ENCODE data around the gene JOSD1.

Gene JOSD1

DNA sequence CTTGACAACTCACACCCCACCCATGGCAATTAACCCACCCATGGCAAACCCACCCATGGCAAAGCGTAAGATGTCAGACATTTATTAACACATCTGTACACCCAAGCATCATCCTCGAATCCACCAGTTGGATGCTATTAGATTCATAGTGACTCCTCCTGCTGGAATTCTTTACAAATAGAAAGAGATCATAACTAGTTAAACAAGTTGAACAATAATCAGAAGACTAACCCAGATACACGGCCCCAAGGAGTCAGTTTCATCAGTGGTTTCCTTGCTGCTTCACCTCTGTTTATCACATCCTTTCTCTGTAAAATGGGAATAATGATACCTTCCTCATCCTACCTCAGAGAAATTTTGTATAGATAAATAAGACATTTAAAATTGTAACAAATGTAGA, 10.1 kb upstream of the JOSD1 start:
- no peak for DNase-seq

GRCh38 chr22:38710351-38710750, 9.6 kb upstream of the JOSD1 start:
- DNase-seq = no peak

- no peak for DNase-seq
Measured at GRCh38 chr22:38709306-38709705, 8.6 kb upstream of the JOSD1 start.

GRCh38 chr22:38707984-38708383, 7.2 kb upstream of the JOSD1 start:
- DNase-seq = no peak

- DNase-seq = no peak
Measured at GRCh38 chr22:38707346-38707745, 6.6 kb upstream of the JOSD1 start.

DNA sequence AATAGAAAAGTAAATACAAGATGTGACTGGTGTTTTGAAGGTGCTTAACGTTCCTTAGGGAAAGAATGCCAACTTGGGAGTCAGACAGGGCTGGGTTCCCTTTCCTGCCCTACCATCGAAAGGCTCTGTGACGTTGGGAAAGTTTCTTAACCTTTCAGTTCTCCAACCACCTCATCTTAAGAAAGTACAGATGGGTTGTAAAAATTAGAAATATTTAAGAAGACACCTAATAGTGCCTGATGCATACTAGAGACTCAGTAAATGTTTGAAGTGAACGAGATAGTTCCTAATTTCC, 6.1 kb upstream of the JOSD1 start:
- DNase-seq = no peak

- DNase-seq = peak; percentile 34
Measured at GRCh38 chr22:38706101-38706900, 5.6 kb upstream of the JOSD1 start.

GRCh38 chr22:38705235-38706100, 4.7 kb upstream of the JOSD1 start, which contains the start of gene GTPBP1:
Gene GTPBP1 (plus strand): TSS chr22:38705944. CDS start chr22:38705956, 12 bp downstream.
- peak; percentile 99 for DNase-seq

DNA sequence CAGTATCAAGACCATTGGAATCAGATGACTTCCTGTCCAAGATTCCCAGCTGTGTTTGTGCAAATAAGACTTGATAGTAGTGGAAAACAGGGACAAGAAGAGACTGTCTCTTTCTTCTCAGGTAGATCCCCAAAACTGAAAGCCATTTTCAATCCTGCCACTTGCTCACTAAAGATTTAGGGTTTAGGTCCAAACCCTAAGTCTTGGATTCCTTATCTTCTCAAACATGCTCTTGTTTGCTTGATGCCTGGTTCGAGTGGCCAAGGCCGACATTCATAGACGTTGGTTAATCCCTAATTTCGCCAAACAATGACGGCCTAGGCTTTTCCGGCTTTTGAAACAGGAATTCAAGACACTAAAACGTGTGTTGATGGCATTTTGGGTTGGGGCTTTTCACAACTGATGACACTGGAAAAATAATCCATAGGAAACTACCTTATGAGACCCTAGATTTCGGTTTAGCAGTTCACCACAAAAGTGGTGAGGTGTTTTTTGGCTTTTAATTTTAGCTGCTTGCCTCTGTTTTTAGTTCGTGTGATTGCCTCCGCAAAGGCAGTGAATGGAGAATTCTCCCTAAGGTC, 4.0 kb upstream of the JOSD1 start:
- DNase-seq = no peak

GRCh38 chr22:38700270-38700788, 414 bp downstream of the JOSD1 start:
- DNase-seq = no peak

DNA sequence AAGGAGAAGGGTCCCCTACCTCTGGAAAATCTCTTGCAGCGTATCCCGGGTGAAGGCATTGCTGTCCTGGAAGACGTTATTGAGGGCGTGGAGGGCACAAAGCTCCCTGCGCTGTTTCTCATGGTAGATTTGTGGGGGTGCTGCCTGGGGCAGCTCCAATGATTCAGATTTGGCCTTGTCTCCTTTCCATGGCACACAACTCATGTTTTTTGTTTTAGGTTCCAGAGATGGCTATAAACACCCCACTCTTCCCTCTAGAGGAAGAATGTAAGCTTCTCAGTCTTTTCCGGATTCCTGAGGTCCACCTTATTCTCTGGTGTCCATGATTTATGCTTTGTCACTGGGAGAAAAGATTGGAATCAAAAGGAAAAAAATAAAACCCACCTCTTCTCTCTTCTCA, 959 bp downstream of the JOSD1 start:
- no peak for DNase-seq

DNA sequence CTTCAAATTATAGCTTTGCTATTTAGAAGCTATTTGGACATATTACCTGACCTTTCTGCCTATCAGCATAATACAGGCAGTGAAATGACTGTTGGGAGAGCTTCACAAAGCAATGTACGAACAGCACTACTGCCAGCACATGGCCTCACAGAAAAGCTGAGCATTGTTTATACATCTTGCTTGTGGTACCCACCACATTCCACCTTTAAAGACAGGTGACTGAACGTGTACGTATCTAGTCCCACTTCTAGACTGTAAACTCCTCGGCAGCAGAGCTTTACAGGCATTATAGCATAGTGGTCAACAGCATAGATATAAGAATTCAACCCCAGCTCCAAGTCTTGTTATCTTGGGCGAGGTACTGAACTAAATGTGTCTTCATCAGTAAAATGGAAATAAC, 1.6 kb downstream of the JOSD1 start:
- DNase-seq = no peak

GRCh38 chr22:38698407-38699094, 2.2 kb downstream of the JOSD1 start:
- DNase-seq = no peak

GRCh38 chr22:38697425-38698089, 3.2 kb downstream of the JOSD1 start:
- no peak for DNase-seq

DNA sequence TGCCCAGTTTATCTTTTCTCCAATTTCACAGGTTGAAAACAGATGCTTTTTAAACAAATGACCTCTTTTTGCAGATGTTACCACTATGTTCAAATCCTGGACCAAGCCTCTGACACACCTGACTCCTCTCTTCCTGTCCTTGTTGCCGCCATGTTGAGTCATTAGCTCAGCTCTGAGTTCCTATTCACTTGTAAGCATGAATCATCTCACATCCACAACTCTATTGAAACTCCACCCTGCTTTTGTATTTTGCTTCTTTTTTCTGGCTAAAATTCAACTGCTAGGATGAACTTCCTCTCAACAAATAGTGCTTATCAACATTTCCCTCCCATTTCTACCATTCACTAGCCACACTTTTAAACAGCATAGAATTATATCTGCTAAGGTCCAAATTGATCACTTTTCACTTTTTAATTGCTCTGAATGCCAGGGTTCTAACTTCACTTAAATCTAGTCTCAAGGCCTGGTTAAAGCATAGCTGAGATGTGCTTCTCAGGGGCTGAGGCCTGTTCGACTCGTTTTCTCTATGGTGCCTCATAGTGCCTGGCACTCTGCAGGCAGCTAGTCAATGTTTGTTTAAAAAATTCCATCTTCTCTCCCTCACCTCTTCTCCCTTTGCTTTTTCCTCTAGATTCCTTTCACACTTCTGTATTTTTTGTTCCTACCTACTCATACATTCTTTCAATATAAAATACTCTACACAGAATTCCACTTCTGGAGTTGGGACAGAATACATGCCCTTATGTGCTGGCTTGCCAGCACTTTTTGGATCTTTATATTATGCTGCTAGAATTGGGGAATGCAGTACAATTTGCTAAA, 3.9 kb downstream of the JOSD1 start:
- DNase-seq = peak; percentile 32

GRCh38 chr22:38694940-38695339, 5.8 kb downstream of the JOSD1 start:
- no peak for DNase-seq

GRCh38 chr22:38694049-38694448, 6.7 kb downstream of the JOSD1 start:
- DNase-seq = no peak

DNA sequence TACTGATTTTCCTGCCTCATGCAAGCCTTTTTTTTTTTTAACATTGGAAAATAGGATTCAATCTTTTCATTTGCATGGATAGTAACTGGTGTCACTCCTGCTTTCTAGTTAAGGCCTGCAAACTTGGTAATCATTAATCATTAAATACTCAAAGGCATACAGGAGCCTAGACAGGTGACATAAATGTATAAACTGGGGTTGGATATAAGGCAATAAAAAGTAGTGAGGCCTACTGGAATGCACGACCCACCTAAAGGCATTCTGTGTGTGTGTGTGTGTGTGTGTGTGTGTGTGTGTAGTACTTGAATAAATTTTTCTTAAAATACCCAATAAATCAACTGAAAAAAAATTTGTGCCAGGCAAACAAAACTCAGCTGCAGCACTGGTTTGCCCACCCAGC, 11.1 kb downstream of the JOSD1 start:
- no peak for DNase-seq

GRCh38 chr22:38685761-38686160, 15.0 kb downstream of the JOSD1 start:
- no peak for DNase-seq

- DNase-seq = no peak
Measured at GRCh38 chr22:38684895-38685294, 15.8 kb downstream of the JOSD1 start.

DNA sequence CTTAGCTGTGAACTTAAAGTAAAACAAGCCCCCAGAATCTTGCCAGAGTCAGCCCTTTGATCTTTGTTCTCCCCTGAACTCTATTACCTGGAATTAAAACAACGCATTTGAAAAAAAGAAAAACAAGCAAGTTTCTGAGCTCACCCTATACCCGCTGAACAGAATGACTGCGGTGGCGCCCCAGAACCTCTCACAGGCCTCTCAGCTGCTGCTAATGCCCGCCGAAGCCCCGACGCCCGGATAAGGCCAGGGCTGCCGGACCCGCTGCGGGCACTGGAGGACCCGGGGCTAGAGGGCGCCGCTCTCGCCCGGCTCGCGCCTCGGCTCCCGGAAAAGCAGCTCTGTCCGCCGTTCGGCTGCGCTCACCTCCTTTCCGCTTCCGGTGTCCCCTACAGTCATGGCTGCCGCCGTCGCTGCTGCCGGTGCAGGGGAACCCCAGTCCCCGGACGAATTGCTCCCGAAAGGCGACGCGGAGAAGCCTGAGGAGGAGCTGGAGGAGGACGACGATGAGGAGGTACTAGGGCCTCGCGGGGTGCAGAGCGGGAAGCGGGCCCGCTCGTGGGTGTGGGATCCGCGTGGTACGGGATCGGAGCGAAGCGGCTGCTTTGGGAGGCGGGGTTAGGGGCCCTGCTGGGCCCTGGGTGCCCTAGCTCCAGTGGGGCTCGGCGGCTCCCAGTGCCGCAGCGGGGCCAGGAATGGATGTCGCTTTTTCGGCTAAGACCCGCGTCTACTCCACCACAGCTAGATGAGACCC, 19.0 kb downstream of the JOSD1 start, which contains the start of gene TOMM22:
TSS of gene TOMM22 (plus strand) at position 376 of the 754 bp plus-strand sequence. CDS start at position 398, 22 bp downstream.
- DNase-seq = peak; percentile 88

Data from CD4-positive, alpha-beta T cell treated with Interleukin-12 subunit alpha and Interleukin-12 subunit beta, for 1 hour (primary cell).